K562 (cell line): Measurements from ENCODE around the gene SPNS2. TPM values are rescaled to one million over a fixed set of nuclear protein-coding genes. Genes with fewer than 3 reads are reported as not detected.

Experiments
- ATAC-seq: fragments of 200-7000 bp; cut with Tn5 transposase; 3 replicates; pipeline ENCODE4 v1.9.1; 2020; ENCODE audit warnings: moderate library complexity
- BruUV-seq: library from RNA; stranded (reverse); fragments of 400-500 nt; replicated peaks from 2 replicates; lab custom pipeline; 2021; lab: Mats Ljungman, UMichigan
- CTCF ChIA-PET: fragments of 300-600 bp; formaldehyde crosslinking; extraction: SDS; loops from one replicate; lab custom pipeline; 2021; ENCODE audit warnings: low intra/inter-chr PET ratio; lab: Yijun Ruan, JAX
- POLR2A ChIA-PET: fragments of 300-600, 350-650 bp; sonication (Branson Sonifier 250); formaldehyde crosslinking; extraction: SDS; loops from one replicate; lab custom pipeline; 2021; ENCODE audit warnings: antibody characterized with exemption, inconsistent platforms; lab: Yijun Ruan, JAX
- DNase-seq, 4 experiments: peaks; one replicate each; pipeline versions ENCODE4 v3.0.0 to v3.0.0-alpha.2; 2011 to 2018; ENCODE audit warnings: low spot score in 3 of 4, mixed read lengths in 3 of 4; ENCODE audit errors: extremely low read depth in 1 of 4
- FAIRE-seq: peaks from 2 replicates; lab custom pipeline; 2011; peaks lifted over from hg19 to GRCh38; lab: Jason Lieb, UNC
- H2AFZ ChIP-seq: 2 replicates; pipeline ENCODE4 v1.6.0; 2011; ENCODE audit warnings: low read depth, low read length, control low read depth, inconsistent platforms
- H3K27ac ChIP-seq: fragments of 200-600 bp; 3 replicates; pipeline ENCODE4 v1.8.0; 2011; ENCODE audit warnings: low read depth, mild to moderate bottlenecking, control low read depth, inconsistent platforms, low read length, moderate library complexity, mixed read lengths; ENCODE audit errors: extremely low read depth
- H3K27me3 ChIP-seq, 2 experiments: fragments of 300-600 bp in 1 of 2; 2 replicates in 1 of 2; 3 replicates in 1 of 2; pipeline versions ENCODE4 v1.6.0 to v1.8.0; 2011; ENCODE audit warnings: inconsistent platforms in 2 of 2, low read length in 2 of 2, mild to moderate bottlenecking in 1 of 2, mixed read lengths in 1 of 2, moderate library complexity in 1 of 2; ENCODE audit not compliant: control insufficient read depth in 2 of 2, insufficient read depth in 2 of 2
- H3K36me3 ChIP-seq: fragments of 300-600 bp; 3 replicates; pipeline ENCODE4 v1.8.0; 2011; ENCODE audit warnings: mild to moderate bottlenecking, low read length, inconsistent platforms; ENCODE audit not compliant: control insufficient read depth, insufficient read depth
- H3K4me1 ChIP-seq, 2 experiments: fragments of 200-600 bp in 1 of 2; replicated peaks in 1 of 2; 2 replicates in 1 of 2; 3 replicates in 1 of 2; pipeline versions ENCODE4 v1.5.1 to v1.8.0; 2011; ENCODE audit warnings: inconsistent platforms in 2 of 2, low read length in 2 of 2, mild to moderate bottlenecking in 1 of 2, mixed read lengths in 1 of 2, moderate library complexity in 1 of 2; ENCODE audit not compliant: control insufficient read depth in 2 of 2, insufficient read depth in 2 of 2
- H3K4me2 ChIP-seq: 2 replicates; pipeline ENCODE4 v1.6.1; 2011; ENCODE audit warnings: low read length, control low read depth, inconsistent platforms, mixed read lengths; ENCODE audit not compliant: insufficient read depth
- H3K4me3 ChIP-seq: fragments of 200-600 bp; sonication (generic), shearing (Covaris generic); 2 replicates; pipeline ENCODE4 v1.5.1; 2016; ENCODE audit warnings: control low read depth, inconsistent platforms
- H3K79me2 ChIP-seq: fragments of 200-600 bp; 3 replicates; pipeline ENCODE4 v1.8.0; 2011; ENCODE audit warnings: low read length, inconsistent platforms; ENCODE audit not compliant: control insufficient read depth, insufficient read depth
- H3K9ac ChIP-seq, 2 experiments: 2 replicates each; pipeline versions ENCODE4 v1.6.0 to v1.6.1; 2011; ENCODE audit warnings: low read depth in 2 of 2, low read length in 2 of 2, control low read depth in 1 of 2, inconsistent platforms in 1 of 2, mild to moderate bottlenecking in 1 of 2, mixed read lengths in 1 of 2; ENCODE audit not compliant: insufficient read depth in 1 of 2
- H3K9me1 ChIP-seq: one replicate; pipeline ENCODE4 v1.6.0; 2011; ENCODE audit warnings: inconsistent platforms, mild to moderate bottlenecking, low read length, moderate library complexity; ENCODE audit not compliant: control insufficient read depth, insufficient read depth
- H3K9me3 ChIP-seq: replicated peaks from 2 replicates; pipeline ENCODE4 v1.5.1; 2011; ENCODE audit warnings: low read depth, low read length, inconsistent platforms; ENCODE audit not compliant: control insufficient read depth, insufficient read depth
- H4K20me1 ChIP-seq: replicated peaks from 2 replicates; pipeline ENCODE4 v1.6.1; 2011; ENCODE audit warnings: low read length, inconsistent platforms, mixed read lengths; ENCODE audit not compliant: control insufficient read depth, insufficient read depth
- CBX8 ChIP-seq: fragments of 200-600 bp; sonication (generic); IDR thresholded peaks from 2 replicates; pipeline ENCODE4 v1.6.1; 2012; ENCODE audit warnings: borderline replicate concordance, mixed run types, low read depth, mild to moderate bottlenecking, moderate library complexity, mixed read lengths, low read length, control low read depth, inconsistent platforms; ENCODE audit not compliant: poor library complexity, severe bottlenecking; ENCODE audit errors: extremely low read depth
- KLF10 ChIP-seq: fragments of 250-450 bp; sonication (Bioruptor Pico); IDR thresholded peaks from 2 replicates; pipeline ENCODE4 v1.6.1; 2021; ENCODE audit warnings: matching md5 sums
- MECOM ChIP-seq: fragments of 250-450 bp; sonication (Bioruptor Pico); IDR thresholded peaks from 2 replicates; pipeline ENCODE4 v1.8.0; 2022; ENCODE audit warnings: inconsistent platforms
- POLR2AphosphoS5 ChIP-seq: IDR thresholded peaks from 2 replicates; pipeline ENCODE4 v1.6.1; 2011; ENCODE audit warnings: mild to moderate bottlenecking, low read depth, low read length, moderate library complexity; ENCODE audit not compliant: control insufficient read depth, insufficient read depth
- SIN3A ChIP-seq, 2 experiments: fragments of 150-350 bp in 1 of 2; IDR thresholded peaks; 2 replicates each; pipeline ENCODE4 v1.6.1; 2011 to 2016; ENCODE audit warnings: borderline replicate concordance in 2 of 2, low read depth in 2 of 2, low read length in 2 of 2, mild to moderate bottlenecking in 2 of 2, moderate library complexity in 2 of 2; ENCODE audit not compliant: control insufficient read depth in 1 of 2
- ZFP30 ChIP-seq: fragments of 250-450 bp; sonication (Bioruptor Pico); IDR thresholded peaks from 2 replicates; pipeline ENCODE4 v1.8.0; 2022; ENCODE audit warnings: moderate library complexity, mild to moderate bottlenecking, inconsistent platforms, borderline replicate concordance
- ZNF436 ChIP-seq: fragments of 250-450, 450-650 bp; sonication (Bioruptor Pico); formaldehyde crosslinking; IDR thresholded peaks from 2 replicates; pipeline ENCODE4 v1.7.0; 2020; ENCODE audit warnings: mild to moderate bottlenecking
- WGBS: fragments of 100-300 bp; shearing (Covaris generic); methylation state at CpG from one replicate; pipeline ENCODE4 v1.1.6; 2016; ENCODE audit warnings: low coverage, mixed read lengths; ENCODE audit not compliant: insufficient coverage; ENCODE audit errors: missing lambda C conversion rate; 5-methylcytosine and 5-hydroxymethylcytosine counted together
- in situ Hi-C: fragments of 300-500 bp; cut with MboI; formaldehyde crosslinking; loops from 4 replicates; pipeline ENCODE4 v1.15.0; 2018; ENCODE audit warnings: inconsistent platforms, mixed read lengths
- intact Hi-C: fragments of 100-400 bp; cut with micrococcal nuclease; formaldehyde crosslinking; loops from 2 replicates; pipeline ENCODE4 v1.14.2; 2022
- polyA plus RNA-seq, 8 experiments: library from polyadenylated mRNA; depleted of rRNA in 4 of 8; stranded (reverse) in 5 of 8; unstranded in 3 of 8; fragments of >200 nt; fragmentation: Nextera tagmentation in 2 of 8; fragmentation: Illumina TruSeq in 1 of 8; extraction: Ambion mirVana in 2 of 8; extraction: Trizol in 1 of 8; gene quantifications; 2 replicates each; pipeline versions ENCODE4 v1.2.1 to v1.2.3, GENCODE V29; 2011 to 2014; ENCODE audit warnings: inconsistent platforms in 1 of 8, missing spikeins in 1 of 8
- total RNA-seq, 7 experiments: library from RNA; depleted of rRNA in 6 of 7; stranded (reverse); fragments of >200 nt in 6 of 7; fragmentation: Illumina TruSeq in 2 of 7; extraction: Trizol in 2 of 7; gene quantifications; 2 replicates each; pipeline versions ENCODE4 v1.2.1 to v1.2.3, GENCODE V29; 2011 to 2021; ENCODE audit warnings: low replicate concordance in 1 of 7
- TF ChIP-seq, protein P1 (sequence below): IDR thresholded peaks from 3 replicates; pipeline ENCODE4 v1.6.1; 2011; ENCODE audit warnings: borderline replicate concordance, mild to moderate bottlenecking, moderate library complexity; ENCODE audit not compliant: insufficient read length; ENCODE audit errors: extremely low read depth
- TF ChIP-seq, protein P2 (sequence below): fragments of 250-450 bp; sonication (Bioruptor Pico); IDR thresholded peaks from 2 replicates; pipeline ENCODE4 v1.5.0; 2020; ENCODE audit warnings: mild to moderate bottlenecking, borderline replicate concordance
- TF ChIP-seq, protein P3 (sequence below): fragments of 250-450 bp; sonication (Bioruptor Pico); IDR thresholded peaks from 2 replicates; pipeline ENCODE4 v1.5.0; 2021

The SPNS2 gene
- total and polyA plus RNA-seq, 9 of the 15 experiments (the other 6 are each of a cell fraction or from before 2014, with no cell fraction given) = 0.06 TPM; not detected in 8

DNA sequence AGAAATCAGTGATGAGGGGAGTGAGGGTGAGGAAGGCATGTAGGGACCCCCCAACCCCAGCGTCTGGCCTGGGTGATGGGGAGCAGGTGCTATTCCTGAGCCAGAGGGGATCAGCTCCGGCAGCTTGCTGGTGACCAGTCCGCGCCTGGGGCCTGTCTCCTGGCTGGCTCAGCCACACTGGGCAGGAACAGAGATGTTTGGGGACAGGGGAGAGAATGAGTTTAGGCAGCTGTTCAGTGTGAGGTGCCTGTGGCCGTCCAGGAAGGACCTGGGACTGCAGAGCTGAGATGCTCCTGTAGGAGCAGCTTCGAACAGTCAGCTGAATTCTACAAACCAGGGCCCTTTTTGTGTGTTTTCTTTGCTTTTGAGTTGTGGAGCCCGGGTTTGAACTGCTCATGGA lies 23.2 kb upstream of the SPNS2 start (continued):
- TF ChIP-seq, protein P1, sequence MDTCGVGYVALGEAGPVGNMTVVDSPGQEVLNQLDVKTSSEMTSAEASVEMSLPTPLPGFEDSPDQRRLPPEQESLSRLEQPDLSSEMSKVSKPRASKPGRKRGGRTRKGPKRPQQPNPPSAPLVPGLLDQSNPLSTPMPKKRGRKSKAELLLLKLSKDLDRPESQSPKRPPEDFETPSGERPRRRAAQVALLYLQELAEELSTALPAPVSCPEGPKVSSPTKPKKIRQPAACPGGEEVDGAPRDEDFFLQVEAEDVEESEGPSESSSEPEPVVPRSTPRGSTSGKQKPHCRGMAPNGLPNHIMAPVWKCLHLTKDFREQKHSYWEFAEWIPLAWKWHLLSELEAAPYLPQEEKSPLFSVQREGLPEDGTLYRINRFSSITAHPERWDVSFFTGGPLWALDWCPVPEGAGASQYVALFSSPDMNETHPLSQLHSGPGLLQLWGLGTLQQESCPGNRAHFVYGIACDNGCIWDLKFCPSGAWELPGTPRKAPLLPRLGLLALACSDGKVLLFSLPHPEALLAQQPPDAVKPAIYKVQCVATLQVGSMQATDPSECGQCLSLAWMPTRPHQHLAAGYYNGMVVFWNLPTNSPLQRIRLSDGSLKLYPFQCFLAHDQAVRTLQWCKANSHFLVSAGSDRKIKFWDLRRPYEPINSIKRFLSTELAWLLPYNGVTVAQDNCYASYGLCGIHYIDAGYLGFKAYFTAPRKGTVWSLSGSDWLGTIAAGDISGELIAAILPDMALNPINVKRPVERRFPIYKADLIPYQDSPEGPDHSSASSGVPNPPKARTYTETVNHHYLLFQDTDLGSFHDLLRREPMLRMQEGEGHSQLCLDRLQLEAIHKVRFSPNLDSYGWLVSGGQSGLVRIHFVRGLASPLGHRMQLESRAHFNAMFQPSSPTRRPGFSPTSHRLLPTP = no peak
- TF ChIP-seq CBX8 = no peak

DNA sequence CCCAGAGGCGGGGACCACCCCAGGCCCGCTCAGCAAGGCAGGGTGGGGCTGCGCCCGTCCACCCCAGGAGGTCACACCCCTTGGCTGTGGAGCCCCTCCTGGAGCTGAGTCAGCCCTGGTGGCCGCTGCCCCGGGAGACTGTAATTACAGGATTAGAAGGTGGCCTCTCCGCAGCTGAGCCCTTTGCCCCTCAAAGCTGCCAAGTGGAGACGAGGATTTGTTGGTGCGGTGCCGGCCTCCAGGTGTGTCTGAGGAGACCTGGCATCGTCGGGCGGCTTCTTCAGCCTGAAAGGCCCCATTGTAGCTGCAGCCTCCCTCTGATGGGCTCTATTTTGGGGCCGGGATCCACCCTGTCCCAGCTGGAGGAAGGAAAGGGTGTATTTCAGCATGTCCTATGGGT lies 22.7 kb upstream of the SPNS2 start:
- TF ChIP-seq ZFP30 = no peak
- no peak for TF ChIP-seq ZNF436 (CRISPR knock-in tag)
- TF ChIP-seq POLR2AphosphoS5 = no peak
- TF ChIP-seq MECOM (CRISPR knock-in tag) = no peak
- TF ChIP-seq, protein P2, sequence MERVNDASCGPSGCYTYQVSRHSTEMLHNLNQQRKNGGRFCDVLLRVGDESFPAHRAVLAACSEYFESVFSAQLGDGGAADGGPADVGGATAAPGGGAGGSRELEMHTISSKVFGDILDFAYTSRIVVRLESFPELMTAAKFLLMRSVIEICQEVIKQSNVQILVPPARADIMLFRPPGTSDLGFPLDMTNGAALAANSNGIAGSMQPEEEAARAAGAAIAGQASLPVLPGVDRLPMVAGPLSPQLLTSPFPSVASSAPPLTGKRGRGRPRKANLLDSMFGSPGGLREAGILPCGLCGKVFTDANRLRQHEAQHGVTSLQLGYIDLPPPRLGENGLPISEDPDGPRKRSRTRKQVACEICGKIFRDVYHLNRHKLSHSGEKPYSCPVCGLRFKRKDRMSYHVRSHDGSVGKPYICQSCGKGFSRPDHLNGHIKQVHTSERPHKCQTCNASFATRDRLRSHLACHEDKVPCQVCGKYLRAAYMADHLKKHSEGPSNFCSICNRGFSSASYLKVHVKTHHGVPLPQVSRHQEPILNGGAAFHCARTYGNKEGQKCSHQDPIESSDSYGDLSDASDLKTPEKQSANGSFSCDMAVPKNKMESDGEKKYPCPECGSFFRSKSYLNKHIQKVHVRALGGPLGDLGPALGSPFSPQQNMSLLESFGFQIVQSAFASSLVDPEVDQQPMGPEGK (CRISPR knock-in tag) = no peak
- TF ChIP-seq, protein P3, sequence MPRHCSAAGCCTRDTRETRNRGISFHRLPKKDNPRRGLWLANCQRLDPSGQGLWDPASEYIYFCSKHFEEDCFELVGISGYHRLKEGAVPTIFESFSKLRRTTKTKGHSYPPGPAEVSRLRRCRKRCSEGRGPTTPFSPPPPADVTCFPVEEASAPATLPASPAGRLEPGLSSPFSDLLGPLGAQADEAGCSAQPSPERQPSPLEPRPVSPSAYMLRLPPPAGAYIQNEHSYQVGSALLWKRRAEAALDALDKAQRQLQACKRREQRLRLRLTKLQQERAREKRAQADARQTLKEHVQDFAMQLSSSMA (CRISPR knock-in tag) = no peak
- TF ChIP-seq KLF10 (CRISPR knock-in tag) = no peak
- no peak for TF ChIP-seq SIN3A (IDR thresholded peaks at IDR 0.05; ENCODE audit: borderline replicate concordance in 2 of 2, control insufficient read depth in 1 of 2, low read depth in 2 of 2, low read length in 2 of 2)

More for the DNA sequence above, 22.7 kb upstream of the SPNS2 start:
- Histone ChIP-seq H3K27ac (no peak overlapping the region), H3K4me2 (no peak overlapping the region), H4K20me1 (no peaks in the 10 kb centered on the region), H3K27me3 (peaks cover 14 to 48% of the 10 kb centered on the region in 2 experiments; a peak in 4 of 5 replicates), H3K9me3 (no peaks in the 10 kb centered on the region), H3K79me2 (no peaks in the 10 kb centered on the region), H3K36me3 (no peaks in the 10 kb centered on the region), H3K9ac (no peak overlapping the region), H3K4me1 (no peaks in the 10 kb centered on the region), H3K4me3 (no peak overlapping the region), H2AFZ (no peak overlapping the region), H3K9me1 (no peaks in the 10 kb centered on the region)
- no TSS peak for BruUV-seq
- FAIRE-seq (no peak), DNase-seq (no peak), ATAC-seq (no peak)
- POLR2A ChIA-PET = no interaction called here
- 5% methylated on average over 12 of the region's 14 CpGs for WGBS
- intact Hi-C loops = no loop called here
- in situ Hi-C loops = no loop called here
- CTCF ChIA-PET = no interaction called here
